BLaER1 treated with 17β-estradiol and CSF1 and Interleukin-3, amounts not matched to agents 10 nM and 100 nM (cell line): ENCODE results near the gene WNT10A.
A peak's percentile ranks its signal among the peaks of the same experiment; 100 is the strongest.

Source experiments
- H3K27ac ChIP-seq, 11 experiments: shearing (Covaris generic); formaldehyde crosslinking; 2 replicates each; pipeline ENCODE4 v1.8.1; 2022
- H3K27me3 ChIP-seq, 11 experiments: shearing (Covaris generic); formaldehyde crosslinking; 2 replicates each; pipeline ENCODE4 v1.8.1; 2022
- H3K36me3 ChIP-seq, 11 experiments: shearing (Covaris generic); formaldehyde crosslinking; 2 replicates each; pipeline ENCODE4 v1.8.1; 2022
- H3K4me1 ChIP-seq, 10 experiments: shearing (Covaris generic); formaldehyde crosslinking; 2 replicates each; pipeline ENCODE4 v1.8.1; 2022
- H3K4me2 ChIP-seq, 11 experiments: shearing (Covaris generic); formaldehyde crosslinking; 2 replicates each; pipeline ENCODE4 v1.8.1; 2022
- H3K4me3 ChIP-seq, 10 experiments: shearing (Covaris generic); formaldehyde crosslinking; 2 replicates each; pipeline ENCODE4 v1.8.1; 2022
- H3K9ac ChIP-seq, 11 experiments: shearing (Covaris generic); formaldehyde crosslinking; 2 replicates each; pipeline ENCODE4 v1.8.1; 2022
- H3K9me3 ChIP-seq, 11 experiments: shearing (Covaris generic); formaldehyde crosslinking; replicated peaks in 1 of 11; 2 replicates each; pipeline ENCODE4 v1.8.1; 2022
- H4K20me1 ChIP-seq, 11 experiments: shearing (Covaris generic); formaldehyde crosslinking; 2 replicates each; pipeline ENCODE4 v1.8.1; 2022
- Cebpa-rat ChIP-seq, 11 experiments: shearing (Covaris generic); IDR thresholded peaks; 2 replicates each; pipeline ENCODE4 v1.8.1; 2022

Gene WNT10A

GRCh38 chr2:218891275-218892135, 10.9 kb downstream of the WNT10A start:
- Histone ChIP-seq H4K20me1 (peaks cover 0 to 72% (median 25%) of the 10 kb centered on the region in 11 experiments; a peak in 14 of 22 replicates), H3K4me2 (peak overlapping the region in 7 of 11 experiments; percentile 24 to 99 (median 97); a peak in 13 of 22 replicates), H3K4me3 (no peak overlapping the region), H3K9ac (no peak overlapping the region), H3K27me3 (peaks cover 0 to 62% (median 21%) of the 10 kb centered on the region in 11 experiments; a peak in 16 of 22 replicates), H3K9me3 (no peaks in the 10 kb centered on the region), H3K27ac (peak overlapping the region in 2 of 11 experiments; percentile 18 to 75; a peak in 2 of 22 replicates), H3K36me3 (no peaks in the 10 kb centered on the region), H3K4me1 (peaks cover 25 to 73% (median 55%) of the 10 kb centered on the region in 10 experiments)
- TF ChIP-seq Cebpa-rat (IDR thresholded peaks at IDR 0.05) = no peak

GRCh38 chr2:218892693-218893348, 12.2 kb downstream of the WNT10A start:
- Histone ChIP-seq H3K9me3 (no peaks in the 10 kb centered on the region), H3K27me3 (peaks cover 9 to 75% (median 31%) of the 10 kb centered on the region in 11 experiments), H3K4me3 (peak overlapping the region; percentile 36 to 65 (median 46); a peak in 19 of 20 replicates), H3K27ac (peak overlapping the region in 8 of 11 experiments; percentile 2 to 75 (median 34); a peak in 12 of 22 replicates), H4K20me1 (peaks cover 0 to 85% (median 30%) of the 10 kb centered on the region in 11 experiments; a peak in 14 of 22 replicates), H3K36me3 (no peaks in the 10 kb centered on the region), H3K4me1 (peaks cover 38 to 73% (median 63%) of the 10 kb centered on the region in 10 experiments), H3K4me2 (peak overlapping the region; percentile 90 to 99 (median 97)), H3K9ac (peak overlapping the region in 9 of 11 experiments; percentile 5 to 66 (median 37); a peak in 15 of 22 replicates)
- TF ChIP-seq Cebpa-rat (IDR thresholded peaks at IDR 0.05) = no peak

GRCh38 chr2:218893349-218894150, 12.9 kb downstream of the WNT10A start:
- TF ChIP-seq Cebpa-rat (IDR thresholded peaks at IDR 0.05) = no peak
- no peaks in the 10 kb centered on the region for H3K9me3 ChIP-seq
- H3K27ac ChIP-seq = peak overlapping the region in 8 of 11 experiments; percentile 2 to 75 (median 34); a peak in 12 of 22 replicates
- H3K4me1 ChIP-seq = peaks cover 45 to 77% (median 70%) of the 10 kb centered on the region in 10 experiments
- H3K27me3 ChIP-seq = peaks cover 16 to 82% (median 38%) of the 10 kb centered on the region in 11 experiments
- no peaks in the 10 kb centered on the region for H3K36me3 ChIP-seq
- H4K20me1 ChIP-seq = peaks cover 0 to 86% (median 34%) of the 10 kb centered on the region in 11 experiments; a peak in 14 of 22 replicates
- peak overlapping the region; percentile 90 to 99 (median 97) for H3K4me2 ChIP-seq
- peak overlapping the region in 9 of 11 experiments; percentile 5 to 66 (median 37); a peak in 15 of 22 replicates for H3K9ac ChIP-seq
- peak overlapping the region; percentile 36 to 65 (median 46); a peak in 19 of 20 replicates for H3K4me3 ChIP-seq

GRCh38 chr2:218894151-218894879, 13.7 kb downstream of the WNT10A start:
- H3K4me1 ChIP-seq = peaks cover 46 to 79% (median 72%) of the 10 kb centered on the region in 10 experiments
- peaks cover 0 to 87% (median 34%) of the 10 kb centered on the region in 11 experiments; a peak in 14 of 22 replicates for H4K20me1 ChIP-seq
- peak overlapping the region in 1 of 11 experiments; percentile 75; a peak in 1 of 22 replicates for H3K27ac ChIP-seq
- no peaks in the 10 kb centered on the region for H3K9me3 ChIP-seq
- peak overlapping the region in 2 of 11 experiments; percentile 8 to 11; a peak in 2 of 22 replicates for H3K9ac ChIP-seq
- H3K4me2 ChIP-seq = peak overlapping the region in 9 of 11 experiments; percentile 91 to 99 (median 98); a peak in 17 of 22 replicates
- H3K36me3 ChIP-seq = no peaks in the 10 kb centered on the region
- TF ChIP-seq Cebpa-rat (IDR thresholded peaks at IDR 0.05) = no peak
- no peak overlapping the region for H3K4me3 ChIP-seq
- H3K27me3 ChIP-seq = peaks cover 24 to 90% (median 46%) of the 10 kb centered on the region in 11 experiments

- no peak for TF ChIP-seq Cebpa-rat (IDR thresholded peaks at IDR 0.05)
- peak overlapping the region in 1 of 11 experiments; percentile 47; a peak in 2 of 22 replicates for H3K27ac ChIP-seq
- H3K9ac ChIP-seq = peak overlapping the region in 2 of 11 experiments; percentile 8 to 11; a peak in 1 of 22 replicates
- peak overlapping the region in 9 of 11 experiments; percentile 91 to 99 (median 98); a peak in 16 of 22 replicates for H3K4me2 ChIP-seq
- H3K4me3 ChIP-seq = no peak overlapping the region
- peaks cover 46 to 79% (median 72%) of the 10 kb centered on the region in 10 experiments for H3K4me1 ChIP-seq
- peaks cover 29 to 91% (median 51%) of the 10 kb centered on the region in 11 experiments for H3K27me3 ChIP-seq
- no peaks in the 10 kb centered on the region for H3K36me3 ChIP-seq
- H3K9me3 ChIP-seq = no peaks in the 10 kb centered on the region
- peaks cover 0 to 83% (median 34%) of the 10 kb centered on the region in 11 experiments; a peak in 14 of 22 replicates for H4K20me1 ChIP-seq
Observed at GRCh38 chr2:218894880-218895157, 14.2 kb downstream of the WNT10A start.

- Histone ChIP-seq H3K36me3 (no peaks in the 10 kb centered on the region), H3K4me1 (peaks cover 46 to 79% (median 72%) of the 10 kb centered on the region in 10 experiments), H3K9ac (no peak overlapping the region), H3K27me3 (peaks cover 30 to 93% (median 56%) of the 10 kb centered on the region in 11 experiments), H3K4me2 (peak overlapping the region in 9 of 11 experiments; percentile 91 to 99 (median 98); a peak in 16 of 22 replicates), H3K4me3 (no peak overlapping the region), H3K9me3 (no peaks in the 10 kb centered on the region), H3K27ac (peak overlapping the region in 1 of 11 experiments; percentile 47; a peak in 3 of 22 replicates), H4K20me1 (peaks cover 0 to 78% (median 34%) of the 10 kb centered on the region in 11 experiments; a peak in 14 of 22 replicates)
- no peak for TF ChIP-seq Cebpa-rat (IDR thresholded peaks at IDR 0.05)
Observed at GRCh38 chr2:218895326-218895725, 14.7 kb downstream of the WNT10A start.

- no peaks in the 10 kb centered on the region for H3K36me3 ChIP-seq
- peak overlapping the region in 5 of 11 experiments; percentile 20 to 70 (median 58); a peak in 9 of 22 replicates for H3K27ac ChIP-seq
- no peaks in the 10 kb centered on the region for H3K9me3 ChIP-seq
- H3K27me3 ChIP-seq = peaks cover 30 to 99% (median 62%) of the 10 kb centered on the region in 11 experiments
- H3K4me2 ChIP-seq = peak overlapping the region; percentile 92 to 99 (median 98)
- TF ChIP-seq Cebpa-rat (IDR thresholded peaks at IDR 0.05) = no peak
- H3K4me1 ChIP-seq = peaks cover 46 to 79% (median 72%) of the 10 kb centered on the region in 10 experiments
- peak overlapping the region in 4 of 11 experiments; percentile 6 to 65 (median 22); a peak in 2 of 22 replicates for H3K9ac ChIP-seq
- peaks cover 0 to 74% (median 34%) of the 10 kb centered on the region in 11 experiments; a peak in 14 of 22 replicates for H4K20me1 ChIP-seq
- H3K4me3 ChIP-seq = peak overlapping the region in 2 of 10 experiments; percentile 43 to 58; a peak in 3 of 20 replicates
Observed at GRCh38 chr2:218895759-218896500, 15.3 kb downstream of the WNT10A start.
